IMR-90 (cell line): ENCODE results near the gene TEKT4. TPM values are rescaled to one million over a fixed set of nuclear protein-coding genes. Genes with fewer than 3 reads are reported as not detected.

Source experiments
- ATAC-seq: fragments of 200-7000 bp; cut with Tn5 transposase; 2 replicates; pipeline ENCODE4 v1.9.1; 2020; ENCODE audit warnings: low read depth, mild to moderate bottlenecking, moderate library complexity
- BruUV-seq: library from RNA; stranded (reverse); fragments of 400-500 nt; replicated peaks from 2 replicates; lab custom pipeline; 2021; lab: Mats Ljungman, UMichigan
- CTCF ChIA-PET: fragments of 300-600 bp; formaldehyde crosslinking; extraction: SDS; loops from one replicate; lab custom pipeline; 2021; ENCODE audit warnings: antibody characterized with exemption; lab: Yijun Ruan, JAX
- POLR2A ChIA-PET: fragments of 300-600 bp; sonication (Branson Sonifier 250); formaldehyde crosslinking; loops from one replicate; lab custom pipeline; 2022; ENCODE audit warnings: antibody characterized with exemption; ENCODE audit not compliant: unreplicated experiment; lab: Charles Lee
- DNase-seq: peaks from one replicate; pipeline ENCODE4 v3.0.0; 2013
- H2AFZ ChIP-seq: replicated peaks from 2 replicates; pipeline ENCODE3; 2013; ENCODE audit warnings: low read length, mild to moderate bottlenecking; ENCODE audit not compliant: poor library complexity
- H2AK5ac ChIP-seq: 2 replicates; pipeline ENCODE4 v1.6.1; 2013; ENCODE audit warnings: low read depth, low read length, inconsistent platforms
- H2AK9ac ChIP-seq: replicated peaks from 2 replicates; pipeline ENCODE3; 2013; ENCODE audit warnings: mild to moderate bottlenecking, low read depth, low read length, moderate library complexity; ENCODE audit not compliant: poor library complexity
- H2BK120ac ChIP-seq: 2 replicates; pipeline ENCODE4 v1.6.1; 2013; ENCODE audit warnings: low read depth, low read length, inconsistent platforms
- H2BK15ac ChIP-seq: 3 replicates; pipeline ENCODE4 v1.6.1; 2013; ENCODE audit warnings: low read depth, low read length, inconsistent platforms
- H2BK20ac ChIP-seq: 2 replicates; pipeline ENCODE4 v1.6.1; 2013; ENCODE audit warnings: low read depth, mild to moderate bottlenecking, inconsistent platforms, low read length, moderate library complexity
- H2BK5ac ChIP-seq: 2 replicates; pipeline ENCODE4 v1.6.1; 2013; ENCODE audit warnings: mild to moderate bottlenecking, low read depth, low read length, inconsistent platforms; ENCODE audit not compliant: poor library complexity, severe bottlenecking
- H3K14ac ChIP-seq: replicated peaks from 2 replicates; pipeline ENCODE4 v1.6.1; 2013; ENCODE audit warnings: low read depth, low read length, inconsistent platforms
- H3K18ac ChIP-seq: 2 replicates; pipeline ENCODE4 v1.6.1; 2013; ENCODE audit warnings: low read depth, low read length, control low read depth
- H3K23ac ChIP-seq: 2 replicates; pipeline ENCODE4 v1.6.1; 2013; ENCODE audit warnings: low read depth, low read length, inconsistent platforms
- H3K27ac ChIP-seq: 2 replicates; pipeline ENCODE4 v1.5.1; 2013; ENCODE audit warnings: mild to moderate bottlenecking, control low read depth, low read length; ENCODE audit not compliant: insufficient read depth
- H3K27me3 ChIP-seq: 2 replicates; pipeline ENCODE4 v1.6.1; 2013; ENCODE audit warnings: low read length; ENCODE audit not compliant: control insufficient read depth, insufficient read depth
- H3K36me3 ChIP-seq: 2 replicates; pipeline ENCODE4 v1.6.1; 2013; ENCODE audit warnings: low read length, mixed read lengths; ENCODE audit not compliant: control insufficient read depth, insufficient read depth
- H3K4ac ChIP-seq: 2 replicates; pipeline ENCODE4 v1.6.1; 2013; ENCODE audit warnings: low read depth, low read length, inconsistent platforms
- H3K4me1 ChIP-seq: 2 replicates; pipeline ENCODE4 v1.6.1; 2013; ENCODE audit warnings: low read length, mixed read lengths; ENCODE audit not compliant: control insufficient read depth, insufficient read depth
- H3K4me2 ChIP-seq: 2 replicates; pipeline ENCODE4 v1.6.1; 2013; ENCODE audit warnings: low read depth, mild to moderate bottlenecking, control low read depth, low read length, moderate library complexity
- H3K4me3 ChIP-seq: 2 replicates; pipeline ENCODE4 v1.5.1; 2013; ENCODE audit warnings: low read depth, mild to moderate bottlenecking, control low read depth, low read length, moderate library complexity; ENCODE audit not compliant: insufficient read depth
- H3K56ac ChIP-seq: 2 replicates; pipeline ENCODE4 v1.6.1; 2013; ENCODE audit warnings: low read length, inconsistent platforms; ENCODE audit not compliant: insufficient read depth; ENCODE audit errors: extremely low read depth
- H3K79me1 ChIP-seq, 2 experiments: 2 replicates each; pipeline ENCODE4 v1.6.1; 2013; ENCODE audit warnings: low read length in 2 of 2, inconsistent platforms in 1 of 2, low read depth in 1 of 2
- H3K9ac ChIP-seq: 2 replicates; pipeline ENCODE4 v1.6.1; 2013; ENCODE audit warnings: low read depth, low read length, control low read depth
- H3K9me1 ChIP-seq: 2 replicates; pipeline ENCODE4 v1.6.1; 2013; ENCODE audit warnings: low read length, inconsistent platforms; ENCODE audit not compliant: insufficient read depth
- H3K9me3 ChIP-seq: 2 replicates; pipeline ENCODE4 v1.6.1; 2013; ENCODE audit warnings: low read length; ENCODE audit not compliant: control insufficient read depth, insufficient read depth
- H4K20me1 ChIP-seq: 2 replicates; pipeline ENCODE4 v1.6.1; 2013; ENCODE audit warnings: low read length, inconsistent platforms; ENCODE audit not compliant: insufficient read depth
- H4K5ac ChIP-seq: 2 replicates; pipeline ENCODE4 v1.6.1; 2013; ENCODE audit warnings: mild to moderate bottlenecking, low read depth, low read length, control low read depth
- H4K8ac ChIP-seq, 2 experiments: 2 replicates each; pipeline ENCODE4 v1.6.1; 2013; ENCODE audit warnings: low read depth in 2 of 2, low read length in 2 of 2, control low read depth in 1 of 2, inconsistent platforms in 1 of 2
- H4K91ac ChIP-seq: 2 replicates; pipeline ENCODE4 v1.6.1; 2013; ENCODE audit warnings: low read depth, low read length, inconsistent platforms; ENCODE audit not compliant: insufficient read depth
- BHLHE40 ChIP-seq: fragments of 150-350 bp; IDR thresholded peaks from 2 replicates; pipeline ENCODE4 v1.6.1; 2016; ENCODE audit warnings: mild to moderate bottlenecking, low read depth, low read length
- MAFK ChIP-seq: IDR thresholded peaks from 2 replicates; pipeline ENCODE4 v1.6.1; 2012; ENCODE audit warnings: low read depth, low read length, improper control_type of control experiment
- MXI1 ChIP-seq: IDR thresholded peaks from 2 replicates; pipeline ENCODE4 v1.6.1; 2012; ENCODE audit warnings: low read depth, mild to moderate bottlenecking, low read length, moderate library complexity, borderline replicate concordance
- NFE2L2 ChIP-seq: fragments of 150-350 bp; IDR thresholded peaks from 2 replicates; pipeline ENCODE4 v1.6.1; 2016; ENCODE audit warnings: low read depth, mild to moderate bottlenecking, low read length
- POLR2A ChIP-seq: IDR thresholded peaks from 2 replicates; pipeline ENCODE4 v1.6.1; 2012; ENCODE audit warnings: mild to moderate bottlenecking, low read depth, low read length
- RFX5 ChIP-seq: IDR thresholded peaks from 2 replicates; pipeline ENCODE4 v1.8.0; 2012; ENCODE audit warnings: low read depth, mild to moderate bottlenecking, low read length, moderate library complexity
- USF2 ChIP-seq: fragments of 150-350 bp; IDR thresholded peaks from 2 replicates; pipeline ENCODE4 v1.6.1; 2017; ENCODE audit warnings: mild to moderate bottlenecking, antibody characterized with exemption, low read length, low read depth
- WGBS, 2 experiments: methylation state at CpG; one replicate each; pipeline versions ENCODE4 v1.1.5 to v1.1.7; 2013; ENCODE audit warnings: missing lambda C conversion rate in 2 of 2; ENCODE audit not compliant: insufficient read length in 1 of 2; ENCODE audit errors: extremely low coverage in 2 of 2; 5-methylcytosine and 5-hydroxymethylcytosine counted together
- dilution Hi-C: fragments of 300-500 bp; cut with HindIII; formaldehyde crosslinking; loops from one replicate; pipeline ENCODE4 v1.14.3; 2018; ENCODE audit warnings: low sequenced_read_pairs; ENCODE audit not compliant: unreplicated experiment
- in situ Hi-C: fragments of 300-500 bp; cut with MboI; formaldehyde crosslinking; loops from 3 replicates; pipeline ENCODE4 v1.14.3; 2019; ENCODE audit warnings: low sequenced_read_pairs, inconsistent platforms, mixed read lengths
- intact Hi-C: fragments of 100-400 bp; cut with micrococcal nuclease; formaldehyde crosslinking; loops from 2 replicates; pipeline ENCODE4 v1.10.0; 2022
- polyA plus RNA-seq, 3 experiments: library from polyadenylated mRNA; depleted of rRNA; stranded (reverse); fragments of >200 nt; gene quantifications; 2 replicates each; pipeline ENCODE4 v1.2.3, GENCODE V29; 2012; ENCODE audit warnings: low replicate concordance in 1 of 3
- total RNA-seq: library from RNA; depleted of rRNA; stranded (reverse); fragments of >200 nt; gene quantifications from 2 replicates; pipeline ENCODE4 v1.2.3, GENCODE V29; 2012
- TF ChIP-seq, protein P1 (sequence below): fragments of 150-350 bp; IDR thresholded peaks from 2 replicates; pipeline ENCODE4 v1.6.1; 2016; ENCODE audit warnings: low read depth, mild to moderate bottlenecking, low read length, moderate library complexity, borderline replicate concordance

The TEKT4 gene
- total and polyA plus RNA-seq, 2 of the 4 experiments (the other 2 are of a cell fraction), result not detected

DNA sequence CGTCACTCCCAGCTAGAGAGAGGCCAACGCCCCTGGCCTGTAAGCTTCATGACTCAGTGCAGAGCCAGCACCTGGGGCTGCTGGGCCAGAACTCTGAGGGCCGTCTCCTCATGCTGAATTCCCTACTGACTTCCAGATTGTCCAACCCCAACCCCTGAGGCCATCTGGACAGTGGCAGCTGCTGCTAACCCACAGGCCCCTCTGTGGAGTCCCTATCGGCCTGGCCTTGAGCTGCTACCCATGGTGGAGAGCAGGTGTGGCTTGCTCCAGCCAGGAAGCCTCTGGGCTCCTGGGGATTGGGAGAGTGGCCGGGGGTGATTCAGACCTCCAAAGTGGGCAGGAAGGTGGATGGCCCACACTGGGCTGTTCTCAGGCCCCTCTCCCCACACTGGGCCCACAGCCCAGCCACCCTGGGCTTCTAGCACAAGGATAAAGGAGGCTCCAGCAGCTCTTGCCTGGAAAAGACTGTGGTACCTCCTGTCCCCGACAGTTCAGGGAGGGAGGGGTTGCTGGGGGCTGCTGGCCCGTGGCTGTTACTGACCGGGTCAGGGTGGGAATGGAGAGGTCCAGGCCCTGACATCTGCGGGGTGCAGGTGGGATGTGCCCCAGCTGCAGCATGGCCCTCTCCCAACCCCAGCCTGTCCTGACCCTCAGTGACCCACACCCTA is 8.2 kb downstream of the TEKT4 start:
- H2BK20ac ChIP-seq, result no peak overlapping the region
- POLR2A ChIA-PET, result no interaction called here
- intact Hi-C loops (no loop called here), dilution Hi-C loops (no loop called here), in situ Hi-C loops (no loop called here)
- CTCF ChIA-PET, result no interaction called here
- no peak overlapping the region for H2BK120ac ChIP-seq
- no peak overlapping the region for H3K14ac ChIP-seq
- H3K27ac ChIP-seq, result no peak overlapping the region
- no peak overlapping the region for H4K91ac ChIP-seq
- no peaks in the 10 kb centered on the region for H3K27me3 ChIP-seq
- H3K9me3 ChIP-seq, result no peaks in the 10 kb centered on the region
- no peak overlapping the region for H3K23ac ChIP-seq
- ATAC-seq (no peak), DNase-seq (no peak)
- H3K79me1 ChIP-seq, result no peaks in the 10 kb centered on the region
- no peak overlapping the region for H3K9ac ChIP-seq
- H2AK5ac ChIP-seq, result no peak overlapping the region
- H2AK9ac ChIP-seq, result no peak overlapping the region
- no peak overlapping the region for H2BK5ac ChIP-seq
- no peaks in the 10 kb centered on the region for H3K4me1 ChIP-seq
- no peak overlapping the region for H2BK15ac ChIP-seq
- H3K4ac ChIP-seq, result no peak overlapping the region
- no peaks in the 10 kb centered on the region for H3K9me1 ChIP-seq
- no TSS peak for BruUV-seq
- no peak overlapping the region for H2AFZ ChIP-seq
- no peak overlapping the region for H3K4me3 ChIP-seq
- no peak for TF ChIP-seq RFX5
- no peak for TF ChIP-seq BHLHE40
- no peak for TF ChIP-seq NFE2L2
- TF ChIP-seq, protein P1, sequence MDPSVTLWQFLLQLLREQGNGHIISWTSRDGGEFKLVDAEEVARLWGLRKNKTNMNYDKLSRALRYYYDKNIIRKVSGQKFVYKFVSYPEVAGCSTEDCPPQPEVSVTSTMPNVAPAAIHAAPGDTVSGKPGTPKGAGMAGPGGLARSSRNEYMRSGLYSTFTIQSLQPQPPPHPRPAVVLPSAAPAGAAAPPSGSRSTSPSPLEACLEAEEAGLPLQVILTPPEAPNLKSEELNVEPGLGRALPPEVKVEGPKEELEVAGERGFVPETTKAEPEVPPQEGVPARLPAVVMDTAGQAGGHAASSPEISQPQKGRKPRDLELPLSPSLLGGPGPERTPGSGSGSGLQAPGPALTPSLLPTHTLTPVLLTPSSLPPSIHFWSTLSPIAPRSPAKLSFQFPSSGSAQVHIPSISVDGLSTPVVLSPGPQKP, result no peak
- no peak for TF ChIP-seq POLR2A
- TF ChIP-seq USF2, result no peak
- TF ChIP-seq MXI1, result no peak
- TF ChIP-seq MAFK, result no peak
- H3K36me3 ChIP-seq, result no peaks in the 10 kb centered on the region
- no peak overlapping the region for H3K4me2 ChIP-seq
- H4K5ac ChIP-seq, result no peak overlapping the region
- H3K18ac ChIP-seq, result no peak overlapping the region
- no peak overlapping the region for H4K8ac ChIP-seq
- no peaks in the 10 kb centered on the region for H4K20me1 ChIP-seq
- no CpG with 5 or more reads among the region's 9 CpGs for WGBS, 2 experiments
- no peak overlapping the region for H3K56ac ChIP-seq
